Natural killer cell treated with Interleukin-12 subunit alpha and Interleukin-12 subunit beta and Interleukin-15 and Interleukin-18, amount 100 ng/mL, for 72 hours (primary cell): ENCODE results near the gene RIN3. TPM values are rescaled to one million over a fixed set of nuclear protein-coding genes. Genes with fewer than 3 reads are reported as not detected.
"Not testable (repeated sequence)": the region's sequence is repeated elsewhere in the genome, so short reads cannot be mapped to it uniquely, and the experiment has no call there.

Experiments
- ATAC-seq, 2 donors: fragments of 150-1000 bp; cut with Tn5 transposase in 1 of 2; sonication (Bioruptor Pico), chemical (Tn5 transposase) in 1 of 2; 2 replicates each; pipeline ENCODE4 v1.10.0; 2021
- DNase-seq: peaks from one replicate; pipeline ENCODE4 v3.0.0; 2022; ENCODE audit warnings: low spot score
- H3K27ac Mint-ChIP-seq, 2 donors: 1 replicate in 1 of 2; 2 replicates in 1 of 2; pipeline ENCODE4 v1.8.0; 2022; ENCODE audit warnings: mixed read lengths in 2 of 2, mild to moderate bottlenecking in 1 of 2, moderate library complexity in 1 of 2
- H3K27me3 Mint-ChIP-seq, 2 donors: 1 replicate in 1 of 2; 2 replicates in 1 of 2; pipeline ENCODE4 v1.8.0; 2022; ENCODE audit warnings: mixed read lengths in 2 of 2
- H3K36me3 Mint-ChIP-seq: one replicate; pipeline ENCODE4 v1.8.0; 2022; ENCODE audit warnings: mixed read lengths
- H3K4me1 Mint-ChIP-seq, 2 donors: 1 replicate in 1 of 2; 2 replicates in 1 of 2; pipeline ENCODE4 v1.8.0; 2022; ENCODE audit warnings: low read depth in 2 of 2, mixed read lengths in 2 of 2, mild to moderate bottlenecking in 1 of 2
- H3K4me3 Mint-ChIP-seq: one replicate; pipeline ENCODE4 v1.8.0; 2022; ENCODE audit warnings: mixed read lengths
- H3K9me3 Mint-ChIP-seq: 2 replicates; pipeline ENCODE4 v1.8.0; 2022; ENCODE audit warnings: mixed read lengths
- total RNA-seq, 2 donors: library from RNA; stranded (reverse); gene quantifications; one replicate each; pipeline ENCODE4 v1.2.3, GENCODE V29; 2022

Gene RIN3
- total RNA-seq, 2 donors from 2014 or later = 151 to 202 TPM

GRCh38 chr14:92714739-92715307 is 201.2 kb downstream of the RIN3 start:
- not testable (repeated sequence) for H3K4me1 Mint-ChIP-seq, H3K9me3 Mint-ChIP-seq, H3K36me3 Mint-ChIP-seq, H3K27me3 Mint-ChIP-seq, H3K27ac Mint-ChIP-seq, H3K4me3 Mint-ChIP-seq
- ATAC-seq (peak; percentile 72 to 75), DNase-seq (peak; percentile 79)

GRCh38 chr14:92716131-92716530 is 202.6 kb downstream of the RIN3 start:
- Mint-ChIP-seq H3K27ac (no peak overlapping the region), H3K36me3 (no peaks in the 10 kb centered on the region)
- ATAC-seq = no peak

GRCh38 chr14:92717571-92718042 is 204.0 kb downstream of the RIN3 start:
- H3K27ac Mint-ChIP-seq = peak overlapping the region; percentile 9 to 16
- peak; percentile 64 for DNase-seq
- H3K36me3 Mint-ChIP-seq = no peaks in the 10 kb centered on the region
- peaks cover 9 to 10% of the 10 kb centered on the region in 2 donors for H3K4me1 Mint-ChIP-seq
- no peaks in the 10 kb centered on the region for H3K9me3 Mint-ChIP-seq
- ATAC-seq = peak; percentile 87 to 95
- H3K4me3 Mint-ChIP-seq = peak overlapping the region; percentile 30
- peaks cover 3% of the 10 kb centered on the region in 2 donors for H3K27me3 Mint-ChIP-seq

More at GRCh38 chr14:92716131-92716530, 202.6 kb downstream of the RIN3 start:
- Mint-ChIP-seq H3K4me3 (no peak overlapping the region), H3K27me3 (no peaks in the 10 kb centered on the region), H3K9me3 (no peaks in the 10 kb centered on the region), H3K4me1 (peaks cover 9 to 10% of the 10 kb centered on the region in 2 donors)
- DNase-seq = no peak

GRCh38 chr14:92718664-92719063 is 205.1 kb downstream of the RIN3 start:
- Mint-ChIP-seq H3K9me3 (no peaks in the 10 kb centered on the region), H3K27ac (no peak overlapping the region), H3K4me1 (peaks cover 9 to 10% of the 10 kb centered on the region in 2 donors), H3K27me3 (peaks cover 5% of the 10 kb centered on the region in 2 donors), H3K36me3 (no peaks in the 10 kb centered on the region), H3K4me3 (no peak overlapping the region)
- ATAC-seq (no peak), DNase-seq (no peak)

GRCh38 chr14:92719421-92719820 is 205.8 kb downstream of the RIN3 start:
- Mint-ChIP-seq H3K36me3 (no peaks in the 10 kb centered on the region), H3K4me3 (no peak overlapping the region), H3K4me1 (peaks cover 9 to 10% of the 10 kb centered on the region in 2 donors), H3K9me3 (no peaks in the 10 kb centered on the region), H3K27ac (no peak overlapping the region), H3K27me3 (peaks cover 5% of the 10 kb centered on the region in 2 donors)
- ATAC-seq = no peak
- no peak for DNase-seq

- DNase-seq (no peak), ATAC-seq (no peak)
- Mint-ChIP-seq H3K9me3 (no peaks in the 10 kb centered on the region), H3K27ac (no peak overlapping the region), H3K4me3 (no peak overlapping the region), H3K4me1 (peaks cover 10 to 11% of the 10 kb centered on the region in 2 donors), H3K27me3 (peaks cover 5% of the 10 kb centered on the region in 2 donors), H3K36me3 (no peaks in the 10 kb centered on the region)
Observed at GRCh38 chr14:92719890-92720323, 206.3 kb downstream of the RIN3 start.

DNA sequence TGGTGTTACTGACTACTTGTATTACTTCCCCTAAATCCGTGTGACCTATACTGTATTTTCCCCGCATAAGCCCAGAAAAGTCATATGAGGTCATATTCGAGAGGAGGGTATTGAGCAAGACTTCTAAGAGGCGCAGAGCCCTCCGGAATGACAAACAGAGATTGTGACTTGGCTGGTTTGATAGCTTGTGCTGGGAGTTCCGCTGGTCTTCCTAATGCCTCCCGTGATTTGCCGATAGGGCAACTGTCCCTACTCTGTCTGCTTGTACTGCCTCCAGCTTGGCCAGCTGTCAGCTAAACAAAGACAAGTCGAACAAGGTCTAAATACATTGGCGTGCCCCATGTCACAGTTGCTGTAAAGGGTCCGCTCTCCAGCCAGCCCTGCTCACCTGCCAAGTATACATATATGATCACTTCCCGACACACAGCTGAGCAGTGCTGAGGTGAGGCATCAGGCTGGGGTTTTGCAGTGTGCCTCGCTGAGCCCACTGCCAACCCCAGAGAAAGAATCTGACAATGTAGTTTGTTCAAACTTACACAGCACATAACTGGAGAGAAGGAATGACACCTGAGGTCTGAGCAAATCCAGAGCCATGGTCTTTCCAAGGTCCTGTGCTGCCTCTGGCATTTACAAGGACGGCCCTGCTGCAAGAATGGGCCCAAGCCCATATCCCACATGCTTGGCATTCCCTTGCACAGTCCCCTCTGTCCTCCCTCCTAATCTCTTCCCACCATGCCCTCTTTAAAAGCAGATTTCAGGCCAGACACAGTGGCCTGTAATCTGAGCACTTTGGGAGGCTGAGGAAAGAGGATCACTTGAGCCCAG is 211.1 kb downstream of the RIN3 start:
- H3K27ac Mint-ChIP-seq = no peak overlapping the region

GRCh38 chr14:92726135-92726932 is 212.8 kb downstream of the RIN3 start:
- peaks cover 5% of the 10 kb centered on the region for H3K36me3 Mint-ChIP-seq
- H3K9me3 Mint-ChIP-seq = peaks cover 3% of the 10 kb centered on the region
- H3K4me3 Mint-ChIP-seq = no peak overlapping the region
- peaks cover 23 to 33% of the 10 kb centered on the region in 2 donors for H3K27me3 Mint-ChIP-seq
- peak overlapping the region in 1 of 2 donors; percentile 17 for H3K27ac Mint-ChIP-seq
- peaks cover 26 to 29% of the 10 kb centered on the region in 2 donors for H3K4me1 Mint-ChIP-seq
- ATAC-seq = peak; percentile 84 to 86
- peak; percentile 64 for DNase-seq

More for the DNA sequence above, 211.1 kb downstream of the RIN3 start:
- H3K4me3 Mint-ChIP-seq = no peak overlapping the region
- H3K36me3 Mint-ChIP-seq = peaks cover 5% of the 10 kb centered on the region
- peaks cover 17 to 26% of the 10 kb centered on the region in 2 donors for H3K27me3 Mint-ChIP-seq
- peaks cover 22 to 24% of the 10 kb centered on the region in 2 donors for H3K4me1 Mint-ChIP-seq
- DNase-seq (no peak), ATAC-seq (no peak)
- peaks cover 3% of the 10 kb centered on the region for H3K9me3 Mint-ChIP-seq

DNA sequence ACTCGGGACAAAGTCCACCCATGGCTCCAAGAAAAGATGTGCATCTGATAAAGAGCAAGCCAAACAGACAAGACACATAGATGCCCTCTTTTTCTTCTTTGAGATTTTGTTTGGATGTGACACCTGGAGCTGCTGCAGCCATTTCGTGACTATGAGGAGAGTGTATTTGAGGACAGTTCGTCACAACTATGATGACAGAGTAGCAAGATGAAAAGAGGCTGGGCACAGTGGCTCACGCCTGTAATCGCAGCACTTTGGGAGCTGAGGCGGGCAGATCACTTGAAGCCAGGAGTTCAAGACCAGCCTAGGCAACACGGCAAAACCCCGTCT is 213.3 kb downstream of the RIN3 start:
- ATAC-seq (no peak), DNase-seq (no peak)
- Mint-ChIP-seq H3K27me3 (peaks cover 26 to 39% of the 10 kb centered on the region in 2 donors), H3K4me1 (peaks cover 26 to 29% of the 10 kb centered on the region in 2 donors), H3K9me3 (peaks cover 3% of the 10 kb centered on the region), H3K36me3 (peaks cover 10% of the 10 kb centered on the region), H3K4me3 (no peak overlapping the region), H3K27ac (peak overlapping the region in 1 of 2 donors; percentile 17)

DNA sequence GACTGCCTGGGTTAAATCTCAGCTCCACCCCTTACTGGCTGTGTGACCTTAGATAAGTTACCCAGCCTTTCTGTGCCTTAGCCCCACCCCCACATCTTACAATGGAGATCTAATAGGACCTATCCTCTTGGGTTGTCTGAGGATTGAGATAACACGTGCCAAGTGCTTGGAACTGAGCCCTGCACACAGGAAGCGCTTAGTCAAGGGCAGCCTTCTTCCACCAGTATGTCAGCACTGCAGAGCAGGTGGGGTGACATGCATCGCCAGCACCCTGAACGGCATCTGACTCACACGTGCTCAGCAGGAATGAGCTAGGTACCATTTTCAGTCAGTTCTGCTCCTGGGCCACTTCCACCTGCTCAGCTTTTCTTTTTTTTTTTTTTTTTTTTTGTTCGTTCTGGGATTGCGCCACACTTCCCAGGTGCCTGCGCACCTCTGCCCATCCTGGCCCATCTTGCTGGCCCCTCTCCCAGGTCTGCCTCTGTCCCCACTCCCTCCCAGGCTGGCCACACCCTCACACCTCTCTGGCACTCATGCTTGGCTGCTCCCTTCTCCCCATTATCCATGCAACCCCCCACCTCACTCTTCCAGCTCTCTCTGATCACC is 215.3 kb downstream of the RIN3 start:
- peaks cover 26 to 29% of the 10 kb centered on the region in 2 donors for H3K4me1 Mint-ChIP-seq
- no peak overlapping the region for H3K4me3 Mint-ChIP-seq
- ATAC-seq (peak; percentile 50 to 67), DNase-seq (no peak)
- peaks cover 3% of the 10 kb centered on the region for H3K9me3 Mint-ChIP-seq
- H3K27ac Mint-ChIP-seq = no peak overlapping the region
- peaks cover 12% of the 10 kb centered on the region for H3K36me3 Mint-ChIP-seq
- peaks cover 31 to 44% of the 10 kb centered on the region in 2 donors for H3K27me3 Mint-ChIP-seq

GRCh38 chr14:92729634-92730358 is 216.2 kb downstream of the RIN3 start:
- DNase-seq (no peak), ATAC-seq (peak; percentile 74 to 80)
- H3K9me3 Mint-ChIP-seq = peaks cover 3% of the 10 kb centered on the region
- H3K27ac Mint-ChIP-seq = peak overlapping the region; percentile 50 to 76
- peaks cover 31 to 44% of the 10 kb centered on the region in 2 donors for H3K27me3 Mint-ChIP-seq
- H3K4me1 Mint-ChIP-seq = peaks cover 25 to 29% of the 10 kb centered on the region in 2 donors
- peaks cover 12% of the 10 kb centered on the region for H3K36me3 Mint-ChIP-seq
- peak overlapping the region; percentile 18 for H3K4me3 Mint-ChIP-seq

GRCh38 chr14:92731622-92732115 is 218.1 kb downstream of the RIN3 start:
- Mint-ChIP-seq H3K27ac (no peak overlapping the region), H3K4me1 (peaks cover 17 to 22% of the 10 kb centered on the region in 2 donors), H3K4me3 (no peak overlapping the region), H3K27me3 (peaks cover 36 to 49% of the 10 kb centered on the region in 2 donors), H3K36me3 (peaks cover 10% of the 10 kb centered on the region), H3K9me3 (peaks cover 2% of the 10 kb centered on the region)
- DNase-seq (no peak), ATAC-seq (no peak)
